GM12875 (cell line): ENCODE data around the gene GREB1L.

Experiments used
- H3K4me3 ChIP-seq: one replicate; pipeline ENCODE4 v1.5.1; 2011; ENCODE audit warnings: low read depth, low read length, control low read depth
- CTCF ChIP-seq: IDR thresholded peaks from 2 replicates; pipeline ENCODE4 v1.5.1; 2011; ENCODE audit warnings: low read depth, mild to moderate bottlenecking, control low read depth, inconsistent platforms, low read length, moderate library complexity, borderline replicate concordance; ENCODE audit not compliant: insufficient read depth

Gene GREB1L

DNA sequence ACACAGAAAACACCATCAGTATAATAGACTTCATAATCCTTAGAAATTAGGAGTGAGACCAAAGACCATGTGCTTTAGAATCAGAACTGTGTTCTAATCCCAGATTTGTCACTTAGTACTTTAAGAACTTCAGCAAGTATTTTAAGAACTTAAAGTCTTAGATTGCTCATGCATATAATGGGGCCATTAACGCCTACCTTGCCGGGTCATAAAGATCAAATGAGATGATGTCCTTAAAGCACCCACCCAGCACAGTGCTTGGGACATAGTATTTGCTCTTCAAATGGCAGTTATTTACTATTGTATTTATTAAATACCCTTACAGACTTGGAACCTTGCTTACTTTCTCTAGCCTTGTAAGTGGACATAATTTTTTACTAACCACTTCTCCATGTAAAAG is 156.1 kb downstream of the GREB1L start:
- TF ChIP-seq CTCF, result no peak
- H3K4me3 ChIP-seq, result no peak overlapping the region

- TF ChIP-seq CTCF, result no peak
- H3K4me3 ChIP-seq, result no peak overlapping the region
These were observed 160.2 kb downstream of the GREB1L start for GRCh38 chr18:21402272-21402671.

GRCh38 chr18:21404426-21404825 is 162.4 kb downstream of the GREB1L start:
- TF ChIP-seq CTCF, result no peak
- H3K4me3 ChIP-seq, result no peak overlapping the region

DNA sequence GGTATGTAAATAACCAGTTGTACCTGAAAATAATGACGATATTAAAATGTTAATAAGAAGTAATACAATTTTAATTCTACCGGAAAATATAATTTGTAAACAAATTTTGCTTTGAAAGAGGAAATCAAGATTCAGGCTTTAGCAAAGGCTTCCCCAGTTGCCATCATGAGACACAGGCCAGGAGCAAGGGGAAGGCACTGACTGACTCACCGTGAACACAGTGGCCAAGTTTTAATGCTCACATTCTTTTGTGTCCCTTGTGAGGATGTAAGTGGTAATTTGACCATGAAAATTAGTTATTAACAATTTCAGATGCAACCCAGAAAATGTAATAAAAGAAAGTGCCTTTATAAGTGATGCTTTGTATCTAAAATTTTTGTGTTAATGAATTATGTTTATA is 164.1 kb downstream of the GREB1L start:
- no peak for TF ChIP-seq CTCF
- no peak overlapping the region for H3K4me3 ChIP-seq

- no peak for TF ChIP-seq CTCF
- H3K4me3 ChIP-seq, result no peak overlapping the region
These were observed 166.6 kb downstream of the GREB1L start for GRCh38 chr18:21408681-21409080.

- no peak for TF ChIP-seq CTCF
- H3K4me3 ChIP-seq, result no peak overlapping the region
These were observed 191.4 kb downstream of the GREB1L start for GRCh38 chr18:21433436-21433835.

GRCh38 chr18:21439431-21439846 is 197.4 kb downstream of the GREB1L start:
- no peak for TF ChIP-seq CTCF
- H3K4me3 ChIP-seq, result no peak overlapping the region
